Liver (tissue), 9 donors: ENCODE results near the gene POU1F1. TPM values are rescaled to one million over a fixed set of nuclear protein-coding genes. Genes with fewer than 3 reads are reported as not detected.

Experiments used
- DNase-seq: peaks from one replicate; pipeline ENCODE4 v3.0.0-alpha.2; 2017; ENCODE audit warnings: low spot score
- H3K27ac ChIP-seq, 2 donors: one replicate each; pipeline ENCODE4 v1.7.0; 2013; ENCODE audit warnings: inconsistent platforms in 2 of 2, low read length in 2 of 2, control low read depth in 1 of 2, low read depth in 1 of 2, mild to moderate bottlenecking in 1 of 2
- H3K27me3 ChIP-seq, 4 donors: one replicate each; pipeline versions ENCODE4 v1.6.1 to v1.7.0; 2013; ENCODE audit warnings: low read length in 3 of 4, inconsistent platforms in 1 of 4, mild to moderate bottlenecking in 1 of 4, moderate library complexity in 1 of 4; ENCODE audit not compliant: control insufficient read depth in 4 of 4, insufficient read depth in 4 of 4
- H3K36me3 ChIP-seq, 4 donors: one replicate each; pipeline versions ENCODE4 v1.6.1 to v1.7.0; 2013; ENCODE audit warnings: low read length in 3 of 4, mild to moderate bottlenecking in 3 of 4, low read depth in 1 of 4, moderate library complexity in 1 of 4; ENCODE audit not compliant: control insufficient read depth in 4 of 4, insufficient read depth in 3 of 4
- H3K4me1 ChIP-seq, 4 donors: one replicate each; pipeline versions ENCODE4 v1.6.1 to v1.7.0; 2013; ENCODE audit warnings: low read length in 3 of 4, mild to moderate bottlenecking in 3 of 4, moderate library complexity in 1 of 4; ENCODE audit not compliant: control insufficient read depth in 4 of 4, insufficient read depth in 4 of 4
- H3K4me3 ChIP-seq, 3 donors: one replicate each; pipeline versions ENCODE4 v1.6.1 to v1.7.0; 2013; ENCODE audit warnings: low read length in 3 of 3, control low read depth in 1 of 3, low read depth in 1 of 3, mild to moderate bottlenecking in 1 of 3
- H3K9ac ChIP-seq, 2 donors: one replicate each; pipeline ENCODE4 v1.7.0; 2013; ENCODE audit warnings: low read length in 2 of 2, mild to moderate bottlenecking in 2 of 2, moderate library complexity in 2 of 2, control low read depth in 1 of 2, low read depth in 1 of 2
- H3K9me3 ChIP-seq, 4 donors: one replicate each; pipeline versions ENCODE4 v1.6.1 to v1.7.0; 2013; ENCODE audit warnings: low read length in 3 of 4; ENCODE audit not compliant: control insufficient read depth in 4 of 4
- ATF3 ChIP-seq: IDR thresholded peaks from 2 replicates; pipeline ENCODE4 v1.6.1; 2016; ENCODE audit warnings: antibody characterized with exemption
- EGR1 ChIP-seq, 2 donors: IDR thresholded peaks; 2 replicates each; pipeline ENCODE4 v1.6.1; 2016 to 2018; ENCODE audit warnings: antibody characterized with exemption in 2 of 2, low read depth in 2 of 2
- FOXA1 ChIP-seq: IDR thresholded peaks from 2 replicates; pipeline ENCODE4 v1.6.1; 2016; ENCODE audit warnings: antibody characterized with exemption
- FOXA2 ChIP-seq: IDR thresholded peaks from 2 replicates; pipeline ENCODE4 v1.6.1; 2016; ENCODE audit warnings: antibody characterized with exemption
- GABPA ChIP-seq, 2 donors: IDR thresholded peaks in 1 of 2; conservative IDR thresholded peaks in 1 of 2; 2 replicates each; pipeline ENCODE4 v1.6.1; 2016; ENCODE audit warnings: antibody characterized with exemption in 2 of 2, mild to moderate bottlenecking in 1 of 2, moderate library complexity in 1 of 2
- JUND ChIP-seq, 2 donors: IDR thresholded peaks; 2 replicates each; pipeline ENCODE4 v1.6.1; 2016; ENCODE audit warnings: antibody characterized with exemption in 2 of 2
- RAD21 ChIP-seq, 2 donors: IDR thresholded peaks; 2 replicates each; pipeline ENCODE4 v1.6.1; 2016; ENCODE audit warnings: antibody characterized with exemption in 2 of 2, mild to moderate bottlenecking in 2 of 2
- RXRA ChIP-seq, 2 donors: IDR thresholded peaks; 2 replicates each; pipeline ENCODE4 v1.6.1; 2017 to 2018; ENCODE audit warnings: antibody characterized with exemption in 2 of 2, mild to moderate bottlenecking in 1 of 2
- SP1 ChIP-seq: IDR thresholded peaks from 2 replicates; pipeline ENCODE4 v1.6.1; 2018; ENCODE audit warnings: antibody characterized with exemption, mild to moderate bottlenecking
- TAF1 ChIP-seq: conservative IDR thresholded peaks from 2 replicates; pipeline ENCODE4 v1.6.1; 2016; ENCODE audit warnings: antibody characterized with exemption, mild to moderate bottlenecking
- YY1 ChIP-seq: IDR thresholded peaks from 2 replicates; pipeline ENCODE4 v1.6.1; 2016; ENCODE audit warnings: antibody characterized with exemption, mild to moderate bottlenecking
- ZBTB33 ChIP-seq: IDR thresholded peaks from 2 replicates; pipeline ENCODE4 v1.6.1; 2016; ENCODE audit warnings: antibody characterized with exemption
- WGBS: extraction: QIAGEN DNeasy Blood & Tissue Kit; methylation state at CpG from one replicate; pipeline ENCODE4 v1.1.7; 2013; 5-methylcytosine and 5-hydroxymethylcytosine counted together
- polyA plus RNA-seq, 2 donors: library from polyadenylated mRNA; stranded (reverse) in 1 of 2; unstranded in 1 of 2; fragments of 200-250 nt in 1 of 2; fragments of >200 nt in 1 of 2; fragmentation: Nextera tagmentation in 1 of 2; extraction: Ambion mirVana in 1 of 2; gene quantifications; one replicate each; pipeline versions ENCODE4 v1.2.1 to v1.2.3, GENCODE V29; 2013 to 2015
- total RNA-seq, 2 donors: library from RNA; depleted of rRNA; stranded (reverse); fragments of >200 nt; gene quantifications; one replicate each; pipeline ENCODE4 v1.2.3, GENCODE V29; 2014
- TF ChIP-seq, protein P1 (sequence below): IDR thresholded peaks from 2 replicates; pipeline ENCODE4 v1.6.1; 2016; ENCODE audit warnings: antibody characterized with exemption
- TF ChIP-seq, protein P2 (sequence below): IDR thresholded peaks from 2 replicates; pipeline ENCODE4 v1.6.1; 2016; ENCODE audit warnings: antibody characterized with exemption, mild to moderate bottlenecking
- donor health status: healthy.
- donor health status: healthy.
- donor health status: healthy.
- donor health status: healthy.
- donor health status: healthy.

The POU1F1 gene
- total and polyA plus RNA-seq, 4 donors = not detected

- Histone ChIP-seq H3K36me3 (no peaks in the 10 kb centered on the region), H3K4me3 (peak within 1 kb of the TSS; percentile 89 to 97 (median 96)), H3K27ac (peak within 1 kb of the TSS; percentile 95 to 96), H3K4me1 (peaks cover 3 to 22% (median 10%) of the 10 kb centered on the region in 4 donors), H3K27me3 (no peaks in the 10 kb centered on the region), H3K9me3 (no peaks in the 10 kb centered on the region), H3K9ac (peak within 1 kb of the TSS; percentile 84 to 99)
- peak; percentile 93 for DNase-seq
- TF ChIP-seq SP1 (peak; percentile 48), RXRA (IDR thresholded peaks at IDR 0.05) (no peak), TAF1 (peak; percentile 55), JUND (IDR thresholded peaks at IDR 0.05) (no peak), GABPA (IDR thresholded peaks at IDR 0.05 in 1 of 2, conservative IDR thresholded peaks at IDR 0.05 in 1 of 2) (peak in 1 of 2 donors; percentile 46), YY1 (peak; percentile 75), ATF3 (no peak), RAD21 (IDR thresholded peaks at IDR 0.05) (no peak), ZBTB33 (peak; percentile 49)
- TF ChIP-seq, protein P1, sequence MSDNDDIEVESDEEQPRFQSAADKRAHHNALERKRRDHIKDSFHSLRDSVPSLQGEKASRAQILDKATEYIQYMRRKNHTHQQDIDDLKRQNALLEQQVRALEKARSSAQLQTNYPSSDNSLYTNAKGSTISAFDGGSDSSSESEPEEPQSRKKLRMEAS = peak; percentile 39
- TF ChIP-seq, protein P2, sequence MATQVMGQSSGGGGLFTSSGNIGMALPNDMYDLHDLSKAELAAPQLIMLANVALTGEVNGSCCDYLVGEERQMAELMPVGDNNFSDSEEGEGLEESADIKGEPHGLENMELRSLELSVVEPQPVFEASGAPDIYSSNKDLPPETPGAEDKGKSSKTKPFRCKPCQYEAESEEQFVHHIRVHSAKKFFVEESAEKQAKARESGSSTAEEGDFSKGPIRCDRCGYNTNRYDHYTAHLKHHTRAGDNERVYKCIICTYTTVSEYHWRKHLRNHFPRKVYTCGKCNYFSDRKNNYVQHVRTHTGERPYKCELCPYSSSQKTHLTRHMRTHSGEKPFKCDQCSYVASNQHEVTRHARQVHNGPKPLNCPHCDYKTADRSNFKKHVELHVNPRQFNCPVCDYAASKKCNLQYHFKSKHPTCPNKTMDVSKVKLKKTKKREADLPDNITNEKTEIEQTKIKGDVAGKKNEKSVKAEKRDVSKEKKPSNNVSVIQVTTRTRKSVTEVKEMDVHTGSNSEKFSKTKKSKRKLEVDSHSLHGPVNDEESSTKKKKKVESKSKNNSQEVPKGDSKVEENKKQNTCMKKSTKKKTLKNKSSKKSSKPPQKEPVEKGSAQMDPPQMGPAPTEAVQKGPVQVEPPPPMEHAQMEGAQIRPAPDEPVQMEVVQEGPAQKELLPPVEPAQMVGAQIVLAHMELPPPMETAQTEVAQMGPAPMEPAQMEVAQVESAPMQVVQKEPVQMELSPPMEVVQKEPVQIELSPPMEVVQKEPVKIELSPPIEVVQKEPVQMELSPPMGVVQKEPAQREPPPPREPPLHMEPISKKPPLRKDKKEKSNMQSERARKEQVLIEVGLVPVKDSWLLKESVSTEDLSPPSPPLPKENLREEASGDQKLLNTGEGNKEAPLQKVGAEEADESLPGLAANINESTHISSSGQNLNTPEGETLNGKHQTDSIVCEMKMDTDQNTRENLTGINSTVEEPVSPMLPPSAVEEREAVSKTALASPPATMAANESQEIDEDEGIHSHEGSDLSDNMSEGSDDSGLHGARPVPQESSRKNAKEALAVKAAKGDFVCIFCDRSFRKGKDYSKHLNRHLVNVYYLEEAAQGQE = peak; percentile 45
- WGBS = under 1% methylated on average over 59 of the region's 59 CpGs
Observed at GRCh38 chr3:87227104-87227834, 49.1 kb downstream of the POU1F1 start, which contains the start of gene CHMP2B. Gene CHMP2B (plus strand): TSS chr3:87227309. CDS start chr3:87227523, 214 bp downstream.

DNA sequence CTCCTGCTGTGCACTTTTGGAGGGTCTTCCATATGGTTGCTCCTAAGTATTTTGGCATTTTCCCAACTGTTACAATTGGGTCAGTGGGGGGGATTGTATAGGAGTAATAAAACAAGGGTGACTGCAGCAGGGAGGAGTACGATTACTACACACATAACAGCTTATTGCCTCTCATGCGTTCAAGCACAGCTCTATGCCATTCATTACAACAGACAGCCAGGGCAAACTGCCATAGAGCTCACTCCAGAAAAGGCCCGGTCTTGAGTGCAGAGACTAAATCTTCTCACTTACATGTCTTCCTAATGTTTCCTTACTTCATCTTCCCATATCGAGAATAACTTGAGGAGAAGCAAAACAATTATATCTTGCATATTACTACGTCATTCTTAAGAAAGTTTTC is 50.7 kb downstream of the POU1F1 start:
- Histone ChIP-seq H3K27ac (no peak overlapping the region), H3K9me3 (no peaks in the 10 kb centered on the region), H3K9ac (no peak overlapping the region), H3K4me1 (peaks cover 3 to 22% (median 10%) of the 10 kb centered on the region in 4 donors), H3K36me3 (no peaks in the 10 kb centered on the region), H3K4me3 (no peak overlapping the region), H3K27me3 (no peaks in the 10 kb centered on the region)
- TF ChIP-seq EGR1 (IDR thresholded peaks at IDR 0.05; ENCODE audit: low read depth in 2 of 2) (no peak), RXRA (IDR thresholded peaks at IDR 0.05) (no peak), TAF1 (no peak), FOXA2 (no peak), ATF3 (no peak), FOXA1 (no peak)
- TF ChIP-seq, protein P1 = no peak
- TF ChIP-seq, protein P2 = no peak
- DNase-seq = no peak
- 75% methylated on average over 5 of the region's 5 CpGs for WGBS
